ENCODE data around the gene RRAGD.

The RRAGD gene

DNA sequence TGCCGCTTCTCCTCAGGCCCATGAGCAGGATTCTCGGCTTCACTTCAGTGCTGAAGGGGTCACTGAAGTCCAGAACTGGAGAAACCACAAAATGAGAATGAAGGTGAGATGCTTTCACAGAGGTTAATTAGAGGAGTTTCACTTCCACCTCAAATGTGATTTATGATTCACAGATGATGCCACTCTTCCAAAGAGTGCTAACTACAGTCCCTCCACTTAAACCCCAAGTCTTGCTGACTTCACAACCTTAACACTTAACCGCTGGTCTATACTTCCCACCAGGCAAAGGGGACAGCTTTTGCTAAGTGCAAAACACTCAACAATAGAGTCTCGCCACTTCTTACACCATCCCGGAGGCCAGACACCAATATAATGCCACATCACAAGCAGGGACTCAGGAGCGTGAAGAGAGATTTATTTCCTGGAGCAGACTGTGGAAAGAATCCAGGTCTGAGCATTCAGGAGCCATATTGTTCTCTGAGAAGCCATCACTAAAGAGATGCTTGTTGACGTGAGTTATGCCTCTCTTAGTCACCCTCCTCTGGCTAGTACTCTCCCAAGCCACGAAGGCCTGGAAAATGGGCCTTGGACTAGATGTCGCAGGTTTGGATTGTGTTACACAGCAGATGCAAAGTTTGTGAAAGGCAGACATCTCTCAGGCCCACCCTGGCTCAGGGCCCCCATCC is 24.4 kb downstream of the RRAGD start:
- TF ChIP-seq, protein P1, sequence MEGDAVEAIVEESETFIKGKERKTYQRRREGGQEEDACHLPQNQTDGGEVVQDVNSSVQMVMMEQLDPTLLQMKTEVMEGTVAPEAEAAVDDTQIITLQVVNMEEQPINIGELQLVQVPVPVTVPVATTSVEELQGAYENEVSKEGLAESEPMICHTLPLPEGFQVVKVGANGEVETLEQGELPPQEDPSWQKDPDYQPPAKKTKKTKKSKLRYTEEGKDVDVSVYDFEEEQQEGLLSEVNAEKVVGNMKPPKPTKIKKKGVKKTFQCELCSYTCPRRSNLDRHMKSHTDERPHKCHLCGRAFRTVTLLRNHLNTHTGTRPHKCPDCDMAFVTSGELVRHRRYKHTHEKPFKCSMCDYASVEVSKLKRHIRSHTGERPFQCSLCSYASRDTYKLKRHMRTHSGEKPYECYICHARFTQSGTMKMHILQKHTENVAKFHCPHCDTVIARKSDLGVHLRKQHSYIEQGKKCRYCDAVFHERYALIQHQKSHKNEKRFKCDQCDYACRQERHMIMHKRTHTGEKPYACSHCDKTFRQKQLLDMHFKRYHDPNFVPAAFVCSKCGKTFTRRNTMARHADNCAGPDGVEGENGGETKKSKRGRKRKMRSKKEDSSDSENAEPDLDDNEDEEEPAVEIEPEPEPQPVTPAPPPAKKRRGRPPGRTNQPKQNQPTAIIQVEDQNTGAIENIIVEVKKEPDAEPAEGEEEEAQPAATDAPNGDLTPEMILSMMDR (IDR thresholded peaks at IDR 0.05; ENCODE audit: low read depth, low read length), result no peak
- H3K4me1 ChIP-seq, result no peaks in the 10 kb centered on the region
- H3K36me3 ChIP-seq, result no peaks in the 10 kb centered on the region; the same call in 1 of the 2 replicates
- no peak overlapping the region for H3K4me3 ChIP-seq (ENCODE audit: low read depth, low read length)
- H3K9me3 ChIP-seq, result no peaks in the 10 kb centered on the region
- H3K27me3 ChIP-seq, result no peaks in the 10 kb centered on the region
- no peak for DNase-seq

DNA sequence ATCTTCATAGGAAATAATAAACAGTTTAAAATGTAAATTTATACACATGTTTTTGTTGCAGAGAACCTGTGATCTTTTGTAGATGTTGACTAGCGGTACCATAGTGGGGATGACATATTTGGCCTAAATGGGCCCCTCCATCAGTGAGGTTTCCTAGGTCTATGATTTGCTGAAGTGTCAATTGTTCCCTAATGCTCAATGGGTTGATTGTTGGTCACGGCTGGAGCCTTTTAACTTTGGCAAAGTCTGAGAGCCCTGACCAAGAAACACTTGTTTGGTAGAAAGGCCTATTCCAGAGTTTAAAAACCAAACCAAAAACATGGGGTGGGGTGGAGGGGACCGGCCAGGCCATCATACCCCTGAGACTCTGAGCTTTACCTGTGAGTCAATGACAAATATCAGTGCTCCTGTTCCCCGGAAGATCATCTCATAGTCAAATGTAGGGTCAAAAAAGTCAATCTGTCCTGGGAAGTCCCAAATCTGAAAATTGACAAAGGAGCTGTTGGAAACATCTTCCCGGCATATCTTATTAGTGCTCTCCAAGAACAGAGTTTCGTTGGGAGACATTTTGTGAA is 25.1 kb downstream of the RRAGD start:
- H3K9me3 ChIP-seq, result no peaks in the 10 kb centered on the region
- H3K27me3 ChIP-seq, result no peaks in the 10 kb centered on the region
- TF ChIP-seq, protein P1 (IDR thresholded peaks at IDR 0.05; ENCODE audit: low read depth, low read length), result no peak
- H3K4me1 ChIP-seq, result no peaks in the 10 kb centered on the region
- H3K4me3 ChIP-seq (ENCODE audit: low read depth, low read length), result no peak overlapping the region
- no peak for DNase-seq
- H3K36me3 ChIP-seq, result no peaks in the 10 kb centered on the region; the same call in 1 of the 2 replicates

DNA sequence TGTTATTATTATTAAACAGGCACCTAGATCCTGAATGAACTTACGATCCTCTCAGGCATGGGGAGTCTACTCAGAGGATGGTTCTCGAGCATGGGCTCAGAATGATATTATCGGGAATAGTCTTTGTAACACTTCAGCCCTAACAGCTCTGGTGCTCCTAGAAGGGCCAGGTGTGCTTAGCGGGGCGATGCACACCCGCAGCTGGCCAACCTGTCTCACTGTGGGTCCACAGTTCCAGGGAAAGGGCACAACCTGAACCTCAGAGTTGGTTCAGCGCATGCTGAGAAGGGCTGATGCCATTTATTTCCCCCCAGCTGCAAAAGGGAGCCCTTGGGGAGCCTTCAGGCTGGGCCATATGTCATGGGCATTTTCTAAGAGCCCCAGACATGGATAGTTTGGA is 26.2 kb downstream of the RRAGD start:
- DNase-seq, result no peak
- Histone ChIP-seq H3K9me3 (no peaks in the 10 kb centered on the region), H3K27me3 (no peaks in the 10 kb centered on the region), H3K4me3 (ENCODE audit: low read depth, low read length) (no peak overlapping the region), H3K4me1 (no peaks in the 10 kb centered on the region), H3K36me3 (no peaks in the 10 kb centered on the region; the same call in 1 of the 2 replicates)
- TF ChIP-seq, protein P1 (IDR thresholded peaks at IDR 0.05; ENCODE audit: low read depth, low read length), result no peak

DNA sequence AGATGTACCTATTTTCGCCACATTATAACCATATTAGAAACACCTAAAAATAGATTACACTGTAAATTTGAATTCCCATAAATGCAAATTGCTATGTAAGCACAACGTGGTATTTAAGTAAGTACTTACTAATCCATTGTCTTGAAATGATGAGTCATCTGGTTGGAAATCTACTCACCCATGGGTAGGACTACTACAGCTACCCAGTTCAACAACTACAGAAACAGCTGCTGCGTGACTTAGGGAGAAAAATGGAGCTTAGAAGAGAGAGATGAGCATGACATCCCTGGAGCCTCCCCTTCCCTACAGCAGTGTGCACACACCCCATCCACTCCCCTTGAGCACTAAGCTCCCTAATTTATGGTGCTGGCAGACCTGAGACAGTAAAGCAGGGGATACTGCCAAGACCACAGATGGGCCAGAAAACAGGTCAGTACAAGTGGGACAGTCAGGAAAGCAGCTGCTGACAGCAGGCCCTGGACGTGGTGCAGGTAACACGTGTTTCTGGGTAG is 26.9 kb downstream of the RRAGD start:
- Histone ChIP-seq H3K4me1 (no peaks in the 10 kb centered on the region), H3K4me3 (ENCODE audit: low read depth, low read length) (no peak overlapping the region), H3K36me3 (no peaks in the 10 kb centered on the region; the same call in 1 of the 2 replicates), H3K27me3 (no peaks in the 10 kb centered on the region), H3K9me3 (no peaks in the 10 kb centered on the region)
- TF ChIP-seq, protein P1 (IDR thresholded peaks at IDR 0.05; ENCODE audit: low read depth, low read length), result no peak
- DNase-seq, result no peak

DNA sequence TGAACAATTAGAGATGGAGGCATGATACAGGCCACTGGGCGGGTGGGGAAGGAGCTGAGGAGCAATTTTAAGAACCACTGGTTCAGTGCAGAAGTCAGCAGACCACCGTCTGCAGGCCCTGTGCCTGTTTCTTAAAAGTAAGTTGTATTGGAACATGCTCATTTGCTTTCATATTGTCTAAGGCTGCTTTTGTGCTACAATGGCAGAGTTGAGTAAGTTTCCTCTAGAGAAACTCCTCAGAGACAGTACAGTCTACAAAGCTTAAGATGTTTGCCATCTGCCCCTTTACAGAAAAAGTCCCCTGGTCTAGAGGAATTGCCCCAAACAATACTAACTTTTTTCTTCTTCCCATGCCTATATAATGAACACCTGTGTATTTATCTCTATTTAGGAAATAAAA is 31.0 kb downstream of the RRAGD start:
- no peaks in the 10 kb centered on the region for H3K27me3 ChIP-seq
- TF ChIP-seq, protein P1 (IDR thresholded peaks at IDR 0.05; ENCODE audit: low read depth, low read length), result no peak
- no peaks in the 10 kb centered on the region; the same call in none of the 2 replicates for H3K36me3 ChIP-seq
- no peak for DNase-seq
- H3K4me1 ChIP-seq, result no peaks in the 10 kb centered on the region; the same call in none of the 2 replicates
- H3K4me3 ChIP-seq (ENCODE audit: low read depth, low read length), result no peak overlapping the region
- no peaks in the 10 kb centered on the region for H3K9me3 ChIP-seq

DNA sequence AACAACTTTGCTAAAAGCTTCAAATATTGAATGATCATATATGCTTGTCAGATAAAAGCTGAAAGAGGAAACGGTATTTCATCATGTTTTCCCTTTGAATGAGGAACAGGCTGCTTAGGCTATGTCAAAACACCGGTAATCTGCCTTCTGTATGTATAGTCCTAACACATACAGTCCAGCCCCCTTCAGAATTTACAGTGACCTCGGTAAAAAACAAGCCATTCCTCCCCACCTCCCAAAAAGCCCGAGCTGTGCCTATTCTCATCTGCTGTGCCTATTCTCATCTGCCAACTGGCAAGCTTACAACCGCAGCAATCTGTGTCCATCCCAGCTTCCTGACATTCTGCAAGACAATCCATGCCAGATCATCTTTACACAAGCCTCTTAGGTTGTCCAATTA is 32.8 kb downstream of the RRAGD start:
- TF ChIP-seq, protein P1 (IDR thresholded peaks at IDR 0.05; ENCODE audit: low read depth, low read length), result no peak
- Histone ChIP-seq H3K4me3 (ENCODE audit: low read depth, low read length) (no peak overlapping the region), H3K36me3 (no peaks in the 10 kb centered on the region; the same call in none of the 2 replicates), H3K27me3 (no peaks in the 10 kb centered on the region), H3K4me1 (peaks cover 4% of the 10 kb centered on the region), H3K9me3 (no peaks in the 10 kb centered on the region)
- no peak for DNase-seq
